Adrenal gland (tissue), 12 donors: ENCODE results near the gene CCDC80. TPM values are rescaled to one million over a fixed set of nuclear protein-coding genes. Genes with fewer than 3 reads are reported as not detected.

Source experiments
- DNase-seq, 7 donors: peaks; one replicate each; pipeline ENCODE4 v3.0.0-alpha.2; 2019 to 2020
- H3K27ac ChIP-seq, 5 donors: fragments of 200-600 bp; sonication (generic) in 4 of 5; 1 replicate in 3 of 5; 2 replicates in 2 of 5; pipeline versions ENCODE4 v1.5.1 to v1.8.0; 2016 to 2020; ENCODE audit warnings: mild to moderate bottlenecking in 1 of 5
- H3K27me3 ChIP-seq: fragments of 200-600 bp; 2 replicates; pipeline ENCODE4 v1.8.0; 2021
- H3K36me3 ChIP-seq, 2 donors: fragments of 200-600 bp; replicated peaks in 1 of 2; 1 replicate in 1 of 2; 2 replicates in 1 of 2; pipeline versions ENCODE4 v1.5.1 to v1.8.0; 2018 to 2022
- H3K4me1 ChIP-seq, 2 donors: fragments of 200-600 bp; replicated peaks in 1 of 2; 1 replicate in 1 of 2; 2 replicates in 1 of 2; pipeline versions ENCODE4 v1.5.1 to v1.8.0; 2018 to 2021
- H3K4me3 ChIP-seq, 4 donors: fragments of 200-600 bp; sonication (generic) in 3 of 4; one replicate each; pipeline ENCODE4 v1.5.1; 2016 to 2018
- H3K9me3 ChIP-seq, 3 donors: fragments of 200-600 bp; sonication (generic) in 1 of 3; replicated peaks in 1 of 3; 1 replicate in 2 of 3; 2 replicates in 1 of 3; pipeline versions ENCODE4 v1.5.1 to v1.8.0; 2016 to 2021
- POLR2A ChIP-seq, 2 donors: fragments of 450-650 bp; IDR thresholded peaks; one replicate each; pipeline ENCODE4 v1.6.1; 2017; ENCODE audit warnings: antibody characterized with exemption in 2 of 2, mild to moderate bottlenecking in 2 of 2, moderate library complexity in 1 of 2
- WGBS, 4 donors: extraction: QIAGEN DNeasy Blood & Tissue Kit in 2 of 4; methylation state at CpG; one replicate each; pipeline versions ENCODE4 v1.1.5 to v1.1.7; 2013 to 2017; 5-methylcytosine and 5-hydroxymethylcytosine counted together
- intact Hi-C, 2 donors: fragments of 100-400 bp; cut with DNase I; formaldehyde crosslinking; loops; one replicate each; pipeline versions ENCODE4 v1.14.1 to v1.15.0; 2022 to 2023
- polyA plus RNA-seq, 3 donors: library from polyadenylated mRNA; stranded (reverse); fragments of 200-250 nt in 2 of 3; fragments of 350-450 nt in 1 of 3; fragmentation: Illumina TruSeq in 1 of 3; extraction: RNeasy Lipid Tissue Mini Kit (QIAGEN cat#74804) in 1 of 3; gene quantifications; one replicate each; pipeline ENCODE4 v1.2.3, GENCODE V29; 2013 to 2014
- total RNA-seq, 9 donors: library from RNA; depleted of rRNA in 4 of 9; stranded (reverse); fragments of >200 nt in 4 of 9; fragments of 120-200 nt in 1 of 9; fragmentation: NEBNext Ultra II Directional in 1 of 9; extraction: Animal tissue kit (Norgen Biotek cat#: 25700) in 1 of 9; gene quantifications; one replicate each; pipeline versions ENCODE4 v1.1.0 to v1.2.4, GENCODE V29; 2013 to 2023
- TF ChIP-seq, protein P1 (sequence below), 6 experiments: fragments of 450-650 bp in 4 of 6; fragments of 200-600 bp in 2 of 6; sonication (generic) in 1 of 6; IDR thresholded peaks; 1 replicate in 5 of 6; 2 replicates in 1 of 6; pipeline versions ENCODE4 v1.5.1 to v1.8.0; 2016 to 2021; ENCODE audit warnings: antibody characterized with exemption in 6 of 6, mild to moderate bottlenecking in 2 of 6, moderate library complexity in 1 of 6
- donor health status: healthy with polysubstance abuse.
- donor health status: Bipolar disorder and iron deficiency.
- donor health status: DM: yes; HTN: yes; CAD: no.
- donor health status: DM: no; HTN: no; CAD: no.
- donor health status: DM: no; HTN: no; CAD: no.
- donor health status: DM: yes; HTN: yes; CAD: no.

Gene CCDC80
- total and polyA plus RNA-seq, 12 donors, result 5.7 to 65.3 (median 17.9) TPM

GRCh38 chr3:112557976-112558375 is 83.0 kb downstream of the CCDC80 start:
- H3K4me1 ChIP-seq, result peaks cover 22 to 56% of the 10 kb centered on the region in 2 donors
- TF ChIP-seq, protein P1, sequence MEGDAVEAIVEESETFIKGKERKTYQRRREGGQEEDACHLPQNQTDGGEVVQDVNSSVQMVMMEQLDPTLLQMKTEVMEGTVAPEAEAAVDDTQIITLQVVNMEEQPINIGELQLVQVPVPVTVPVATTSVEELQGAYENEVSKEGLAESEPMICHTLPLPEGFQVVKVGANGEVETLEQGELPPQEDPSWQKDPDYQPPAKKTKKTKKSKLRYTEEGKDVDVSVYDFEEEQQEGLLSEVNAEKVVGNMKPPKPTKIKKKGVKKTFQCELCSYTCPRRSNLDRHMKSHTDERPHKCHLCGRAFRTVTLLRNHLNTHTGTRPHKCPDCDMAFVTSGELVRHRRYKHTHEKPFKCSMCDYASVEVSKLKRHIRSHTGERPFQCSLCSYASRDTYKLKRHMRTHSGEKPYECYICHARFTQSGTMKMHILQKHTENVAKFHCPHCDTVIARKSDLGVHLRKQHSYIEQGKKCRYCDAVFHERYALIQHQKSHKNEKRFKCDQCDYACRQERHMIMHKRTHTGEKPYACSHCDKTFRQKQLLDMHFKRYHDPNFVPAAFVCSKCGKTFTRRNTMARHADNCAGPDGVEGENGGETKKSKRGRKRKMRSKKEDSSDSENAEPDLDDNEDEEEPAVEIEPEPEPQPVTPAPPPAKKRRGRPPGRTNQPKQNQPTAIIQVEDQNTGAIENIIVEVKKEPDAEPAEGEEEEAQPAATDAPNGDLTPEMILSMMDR (IDR thresholded peaks at IDR 0.05), result no peak
- TF ChIP-seq POLR2A (IDR thresholded peaks at IDR 0.05), result no peak
- intact Hi-C loops, result no loop called here

DNA sequence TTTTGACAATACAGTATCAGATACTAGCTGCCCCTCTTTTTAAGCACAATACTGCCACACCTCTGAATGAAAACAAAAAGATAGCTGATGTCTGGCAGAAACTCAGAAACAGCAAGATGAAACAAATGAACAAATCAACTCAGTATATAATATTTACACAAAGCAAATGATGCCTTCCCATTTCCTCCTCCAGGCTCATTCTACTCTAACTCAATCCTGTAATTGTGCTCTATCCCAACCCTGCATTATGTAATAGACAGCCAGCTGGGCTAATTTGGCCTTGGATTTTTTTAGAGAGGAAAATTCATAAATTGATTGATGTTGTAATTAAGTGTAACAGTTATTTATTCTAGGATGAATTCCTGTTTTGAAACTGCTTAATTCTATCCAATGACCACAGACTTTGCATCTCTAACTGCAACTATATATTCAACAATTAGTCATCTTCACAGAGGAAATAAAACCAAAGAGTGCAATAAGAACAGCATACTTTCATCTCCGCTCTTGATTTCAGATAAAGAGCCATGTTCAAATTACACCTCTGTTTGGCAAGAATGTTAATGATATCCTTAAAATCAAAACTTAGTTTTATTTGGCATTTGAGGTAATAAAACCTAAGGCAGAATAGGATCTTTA is 85.3 kb downstream of the CCDC80 start:
- peak overlapping the region in 2 of 5 donors; percentile 27 to 42 for H3K27ac ChIP-seq
- H3K9me3 ChIP-seq, result no peaks in the 10 kb centered on the region
- 56 to 73% (median 71%) methylated on average over 1 of the region's 1 CpG for WGBS, 4 donors
- H3K4me3 ChIP-seq, result peak overlapping the region in 1 of 4 donors; percentile 13
- TF ChIP-seq POLR2A (IDR thresholded peaks at IDR 0.05), result peak in 1 of 2 donors; percentile 33
- TF ChIP-seq, protein P1 (IDR thresholded peaks at IDR 0.05), result no peak
- no peak for DNase-seq
- intact Hi-C loops, result no loop called here
- H3K27me3 ChIP-seq, result no peaks in the 10 kb centered on the region
- H3K36me3 ChIP-seq, result no peaks in the 10 kb centered on the region
- H3K4me1 ChIP-seq, result peaks cover 18 to 57% of the 10 kb centered on the region in 2 donors

More at GRCh38 chr3:112557976-112558375, 83.0 kb downstream of the CCDC80 start:
- Histone ChIP-seq H3K9me3 (no peaks in the 10 kb centered on the region), H3K4me3 (no peak overlapping the region), H3K27me3 (no peaks in the 10 kb centered on the region), H3K27ac (no peak overlapping the region), H3K36me3 (no peaks in the 10 kb centered on the region)
- no peak for DNase-seq
- WGBS, 4 donors, result 72 to 78% (median 74%) methylated on average over 1 of the region's 1 CpG

- no peak overlapping the region for H3K4me3 ChIP-seq
- no peaks in the 10 kb centered on the region for H3K9me3 ChIP-seq
- no peak for DNase-seq
- no peak for TF ChIP-seq POLR2A (IDR thresholded peaks at IDR 0.05)
- TF ChIP-seq, protein P1 (IDR thresholded peaks at IDR 0.05), result no peak
- 17 to 33% (median 32%) methylated on average over 1 of the region's 1 CpG for WGBS, 4 donors
- peaks cover 0 to 25% of the 10 kb centered on the region in 2 donors for H3K36me3 ChIP-seq
- H3K27me3 ChIP-seq, result no peaks in the 10 kb centered on the region
- peaks cover 4 to 35% of the 10 kb centered on the region in 2 donors for H3K4me1 ChIP-seq
- no peak overlapping the region for H3K27ac ChIP-seq
- intact Hi-C loops, result no loop called here
Measured at GRCh38 chr3:112550859-112551258, 90.1 kb downstream of the CCDC80 start.

Other genes starting within 250 kb of the CCDC80 start
- under 1 TPM in 5 of 9 donors, not detected in 4; 0.13 to 0.47 (median 0.17) TPM for gene BTLA, start 141.7 kb downstream of the CCDC80 start, total RNA-seq
- gene BTLA, start 141.7 kb downstream of the CCDC80 start, polyA plus RNA-seq, result under 1 TPM; 0.16 to 0.35 (median 0.27) TPM
- gene ATG3, start 79.2 kb downstream of the CCDC80 start, total RNA-seq, result 10 to 100 TPM; 56.1 to 73.6 (median 69.1) TPM
- 100 to 1,000 TPM in 1 of 3 donors, 10 to 100 TPM in 2; 25.3 to 128 (median 26.6) TPM for gene ATG3, start 79.2 kb downstream of the CCDC80 start, polyA plus RNA-seq
- 10 to 100 TPM; 28.1 to 51.6 (median 39.8) TPM for gene SLC35A5, start 79.1 kb downstream of the CCDC80 start, total RNA-seq
- 10 to 100 TPM in 1 of 3 donors, 1 to 10 TPM in 2; 6.1 to 48.4 (median 8.0) TPM for gene SLC35A5, start 79.1 kb downstream of the CCDC80 start, polyA plus RNA-seq
- gene CD200R1L, start 205.7 kb upstream of the CCDC80 start, total RNA-seq, result not detected
- gene CD200R1L, start 205.7 kb upstream of the CCDC80 start, polyA plus RNA-seq, result not detected